ENCODE measurements around the gene GUCY1A2.

GUCY1A2 gene

GRCh38 chr11:106656646-106657045, 361.6 kb downstream of the GUCY1A2 start:
- H3K4me1 ChIP-seq (ENCODE audit: control insufficient read depth, insufficient read depth, low read depth, low read length) = no peaks in the 10 kb centered on the region
- 87% methylated on average over 1 of the region's 1 CpG for WGBS
- H2BK15ac ChIP-seq (ENCODE audit: low read depth, poor library complexity, severe bottlenecking) = no peak overlapping the region

GRCh38 chr11:106644824-106645223, 373.5 kb downstream of the GUCY1A2 start:
- no peak overlapping the region for H2AK5ac ChIP-seq (ENCODE audit: low read length, severe bottlenecking)
- H3K79me1 ChIP-seq (replicated peaks; ENCODE audit: low read length, poor library complexity, severe bottlenecking) = no peaks in the 10 kb centered on the region
- no peak overlapping the region for H2BK15ac ChIP-seq (ENCODE audit: low read depth, poor library complexity, severe bottlenecking)
- H3K4me2 ChIP-seq (ENCODE audit: low read length, poor library complexity, severe bottlenecking) = no peak overlapping the region
- H2AFZ ChIP-seq (ENCODE audit: low read depth, low read length) = no peak overlapping the region
- H3K4ac ChIP-seq (ENCODE audit: low read depth in 1 of 2, low read length in 2 of 2) = no peak overlapping the region
- no peak overlapping the region for H2BK120ac ChIP-seq (ENCODE audit: low read depth, low read length)
- H3K14ac ChIP-seq (ENCODE audit: low read length in 2 of 2) = no peak overlapping the region
- peaks cover 9% of the 10 kb centered on the region for H3K9me3 ChIP-seq (ENCODE audit: control insufficient read depth, low read length)
- peak overlapping the region; percentile 44 for H2BK5ac ChIP-seq (ENCODE audit: low read depth, low read length, poor library complexity, severe bottlenecking)
- no peak overlapping the region for H2BK12ac ChIP-seq (ENCODE audit: low read length in 2 of 2)
- H3K23ac ChIP-seq (ENCODE audit: low read length in 2 of 2) = no peak overlapping the region
- no peaks in the 10 kb centered on the region for H3K27me3 ChIP-seq (ENCODE audit: control insufficient read depth in 1 of 2, insufficient read depth in 1 of 2, low read length in 2 of 2)
- peak overlapping the region in 1 of 2 experiments; percentile 34 for H3K18ac ChIP-seq (ENCODE audit: low read depth in 1 of 2, low read length in 2 of 2)
- H4K8ac ChIP-seq (ENCODE audit: low read length) = no peak overlapping the region
- no CpG with 5 or more reads among the region's 1 CpG for WGBS
- H4K91ac ChIP-seq (ENCODE audit: low read length) = no peak overlapping the region
- H3K36me3 ChIP-seq (ENCODE audit: control insufficient read depth in 1 of 2, insufficient read depth in 2 of 2, low read depth in 1 of 2, low read length in 2 of 2) = no peaks in the 10 kb centered on the region
- DNase-seq = peak; percentile 48
- H3K4me3 ChIP-seq (ENCODE audit: insufficient read depth in 1 of 2, low read depth in 1 of 2, low read length in 2 of 2) = no peak overlapping the region
- H3K27ac ChIP-seq (ENCODE audit: low read length, poor library complexity, severe bottlenecking) = no peak overlapping the region
- no peaks in the 10 kb centered on the region for H3K4me1 ChIP-seq (ENCODE audit: control insufficient read depth, insufficient read depth, low read depth, low read length)
- no peak overlapping the region for H3K9ac ChIP-seq (ENCODE audit: low read length)

More at GRCh38 chr11:106656646-106657045, 361.6 kb downstream of the GUCY1A2 start:
- H3K14ac ChIP-seq (ENCODE audit: low read length in 2 of 2) = no peak overlapping the region
- no peak overlapping the region for H2AK5ac ChIP-seq (ENCODE audit: low read length, severe bottlenecking)
- H2BK120ac ChIP-seq (ENCODE audit: low read depth, low read length) = no peak overlapping the region
- H3K9ac ChIP-seq (ENCODE audit: low read length) = no peak overlapping the region
- DNase-seq = no peak
- H4K8ac ChIP-seq (ENCODE audit: low read length) = no peak overlapping the region
- no peak overlapping the region for H3K23ac ChIP-seq (ENCODE audit: low read length in 2 of 2)
- H3K9me3 ChIP-seq (ENCODE audit: control insufficient read depth, low read length) = no peaks in the 10 kb centered on the region
- H4K91ac ChIP-seq (ENCODE audit: low read length) = no peak overlapping the region
- no peaks in the 10 kb centered on the region for H3K27me3 ChIP-seq (ENCODE audit: control insufficient read depth in 1 of 2, insufficient read depth in 1 of 2, low read length in 2 of 2)
- H3K27ac ChIP-seq (ENCODE audit: low read length, poor library complexity, severe bottlenecking) = no peak overlapping the region
- H3K4me2 ChIP-seq (ENCODE audit: low read length, poor library complexity, severe bottlenecking) = no peak overlapping the region
- no peaks in the 10 kb centered on the region for H3K36me3 ChIP-seq (ENCODE audit: control insufficient read depth in 1 of 2, insufficient read depth in 2 of 2, low read depth in 1 of 2, low read length in 2 of 2)
- H3K79me1 ChIP-seq (replicated peaks; ENCODE audit: low read length, poor library complexity, severe bottlenecking) = no peaks in the 10 kb centered on the region
- H3K4me3 ChIP-seq (ENCODE audit: insufficient read depth in 1 of 2, low read depth in 1 of 2, low read length in 2 of 2) = no peak overlapping the region
- H2BK5ac ChIP-seq (ENCODE audit: low read depth, low read length, poor library complexity, severe bottlenecking) = no peak overlapping the region
- no peak overlapping the region for H3K18ac ChIP-seq (ENCODE audit: low read depth in 1 of 2, low read length in 2 of 2)
- H2AFZ ChIP-seq (ENCODE audit: low read depth, low read length) = no peak overlapping the region
- H3K4ac ChIP-seq (ENCODE audit: low read depth in 1 of 2, low read length in 2 of 2) = no peak overlapping the region
- H2BK12ac ChIP-seq (ENCODE audit: low read length in 2 of 2) = no peak overlapping the region

- Histone ChIP-seq H3K27ac (ENCODE audit: low read length, poor library complexity, severe bottlenecking) (no peak overlapping the region), H3K36me3 (ENCODE audit: control insufficient read depth in 1 of 2, insufficient read depth in 2 of 2, low read depth in 1 of 2, low read length in 2 of 2) (no peaks in the 10 kb centered on the region), H3K27me3 (ENCODE audit: control insufficient read depth in 1 of 2, insufficient read depth in 1 of 2, low read length in 2 of 2) (no peaks in the 10 kb centered on the region), H2AFZ (ENCODE audit: low read depth, low read length) (no peak overlapping the region), H2BK12ac (ENCODE audit: low read length in 2 of 2) (no peak overlapping the region), H3K18ac (ENCODE audit: low read depth in 1 of 2, low read length in 2 of 2) (no peak overlapping the region), H3K14ac (ENCODE audit: low read length in 2 of 2) (no peak overlapping the region), H2BK5ac (ENCODE audit: low read depth, low read length, poor library complexity, severe bottlenecking) (no peak overlapping the region), H4K91ac (ENCODE audit: low read length) (no peak overlapping the region), H3K4me1 (ENCODE audit: control insufficient read depth, insufficient read depth, low read depth, low read length) (no peaks in the 10 kb centered on the region), H3K79me1 (replicated peaks; ENCODE audit: low read length, poor library complexity, severe bottlenecking) (no peaks in the 10 kb centered on the region), H3K4me2 (ENCODE audit: low read length, poor library complexity, severe bottlenecking) (no peak overlapping the region), H2BK120ac (ENCODE audit: low read depth, low read length) (no peak overlapping the region), H2AK5ac (ENCODE audit: low read length, severe bottlenecking) (no peak overlapping the region), H2BK15ac (ENCODE audit: low read depth, poor library complexity, severe bottlenecking) (no peak overlapping the region), H3K9me3 (ENCODE audit: control insufficient read depth, low read length) (peaks cover 9% of the 10 kb centered on the region), H3K4ac (ENCODE audit: low read depth in 1 of 2, low read length in 2 of 2) (no peak overlapping the region), H3K23ac (ENCODE audit: low read length in 2 of 2) (no peak overlapping the region), H3K9ac (ENCODE audit: low read length) (no peak overlapping the region), H3K4me3 (ENCODE audit: insufficient read depth in 1 of 2, low read depth in 1 of 2, low read length in 2 of 2) (no peak overlapping the region), H4K8ac (ENCODE audit: low read length) (no peak overlapping the region)
- WGBS = no CpG with 5 or more reads among the region's 1 CpG
- DNase-seq = peak; percentile 73
Observed at GRCh38 chr11:106642331-106642730, 375.9 kb downstream of the GUCY1A2 start.

GRCh38 chr11:106632283-106632682, 386.0 kb downstream of the GUCY1A2 start:
- Histone ChIP-seq H3K4me3 (ENCODE audit: insufficient read depth in 1 of 2, low read depth in 1 of 2, low read length in 2 of 2) (no peak overlapping the region), H3K36me3 (ENCODE audit: control insufficient read depth in 1 of 2, insufficient read depth in 2 of 2, low read depth in 1 of 2, low read length in 2 of 2) (no peaks in the 10 kb centered on the region), H3K27me3 (ENCODE audit: control insufficient read depth in 1 of 2, insufficient read depth in 1 of 2, low read length in 2 of 2) (no peaks in the 10 kb centered on the region), H3K4ac (ENCODE audit: low read depth in 1 of 2, low read length in 2 of 2) (no peak overlapping the region), H3K27ac (ENCODE audit: low read length, poor library complexity, severe bottlenecking) (no peak overlapping the region), H3K14ac (ENCODE audit: low read length in 2 of 2) (no peak overlapping the region), H2BK120ac (ENCODE audit: low read depth, low read length) (no peak overlapping the region), H2AFZ (ENCODE audit: low read depth, low read length) (no peak overlapping the region), H2BK12ac (ENCODE audit: low read length in 2 of 2) (no peak overlapping the region), H3K23ac (ENCODE audit: low read length in 2 of 2) (no peak overlapping the region), H3K4me1 (ENCODE audit: control insufficient read depth, insufficient read depth, low read depth, low read length) (no peaks in the 10 kb centered on the region), H3K4me2 (ENCODE audit: low read length, poor library complexity, severe bottlenecking) (no peak overlapping the region), H3K79me1 (replicated peaks; ENCODE audit: low read length, poor library complexity, severe bottlenecking) (no peaks in the 10 kb centered on the region), H2AK5ac (ENCODE audit: low read length, severe bottlenecking) (no peak overlapping the region), H4K91ac (ENCODE audit: low read length) (no peak overlapping the region), H4K8ac (ENCODE audit: low read length) (no peak overlapping the region), H3K9ac (ENCODE audit: low read length) (no peak overlapping the region), H2BK15ac (ENCODE audit: low read depth, poor library complexity, severe bottlenecking) (no peak overlapping the region), H3K18ac (ENCODE audit: low read depth in 1 of 2, low read length in 2 of 2) (no peak overlapping the region), H2BK5ac (ENCODE audit: low read depth, low read length, poor library complexity, severe bottlenecking) (no peak overlapping the region), H3K9me3 (ENCODE audit: control insufficient read depth, low read length) (no peaks in the 10 kb centered on the region)
- no peak for DNase-seq
- WGBS = 100% methylated on average over 1 of the region's 3 CpGs
